MM.1S (cell line): ENCODE data around the gene CIB2.

ENCODE experiments used
- EZH2phosphoT487 ChIP-seq: fragments of 300-600 bp; sonication (generic); IDR thresholded peaks from 2 replicates; pipeline ENCODE4 v1.6.1; 2018; ENCODE audit warnings: antibody characterized with exemption, low read length
- TF ChIP-seq, protein P1 (sequence below): fragments of 300-600 bp; sonication (generic); IDR thresholded peaks from 2 replicates; pipeline ENCODE4 v1.5.1; 2016; ENCODE audit warnings: antibody characterized with exemption, low read length, mixed read lengths

DNA sequence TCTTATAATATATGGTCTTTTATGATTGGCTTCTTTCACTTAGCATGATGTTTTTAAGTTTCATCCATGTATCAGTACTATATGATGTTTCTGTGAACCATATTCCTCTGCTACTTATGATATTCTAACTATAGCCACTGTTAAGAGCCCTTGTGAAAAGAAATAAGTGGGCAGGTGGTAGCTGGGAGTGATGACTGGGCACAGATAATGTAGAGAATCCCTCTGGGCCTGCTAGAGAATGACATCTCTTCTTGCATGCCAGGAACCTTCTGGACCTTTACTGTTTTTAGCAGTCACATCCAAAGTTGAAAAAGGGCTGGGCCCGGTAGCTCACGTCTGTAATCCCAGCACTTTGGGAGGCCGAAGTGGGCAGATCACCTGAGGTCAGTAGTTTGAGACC, 28.1 kb upstream of the CIB2 start:
- TF ChIP-seq, protein P1, sequence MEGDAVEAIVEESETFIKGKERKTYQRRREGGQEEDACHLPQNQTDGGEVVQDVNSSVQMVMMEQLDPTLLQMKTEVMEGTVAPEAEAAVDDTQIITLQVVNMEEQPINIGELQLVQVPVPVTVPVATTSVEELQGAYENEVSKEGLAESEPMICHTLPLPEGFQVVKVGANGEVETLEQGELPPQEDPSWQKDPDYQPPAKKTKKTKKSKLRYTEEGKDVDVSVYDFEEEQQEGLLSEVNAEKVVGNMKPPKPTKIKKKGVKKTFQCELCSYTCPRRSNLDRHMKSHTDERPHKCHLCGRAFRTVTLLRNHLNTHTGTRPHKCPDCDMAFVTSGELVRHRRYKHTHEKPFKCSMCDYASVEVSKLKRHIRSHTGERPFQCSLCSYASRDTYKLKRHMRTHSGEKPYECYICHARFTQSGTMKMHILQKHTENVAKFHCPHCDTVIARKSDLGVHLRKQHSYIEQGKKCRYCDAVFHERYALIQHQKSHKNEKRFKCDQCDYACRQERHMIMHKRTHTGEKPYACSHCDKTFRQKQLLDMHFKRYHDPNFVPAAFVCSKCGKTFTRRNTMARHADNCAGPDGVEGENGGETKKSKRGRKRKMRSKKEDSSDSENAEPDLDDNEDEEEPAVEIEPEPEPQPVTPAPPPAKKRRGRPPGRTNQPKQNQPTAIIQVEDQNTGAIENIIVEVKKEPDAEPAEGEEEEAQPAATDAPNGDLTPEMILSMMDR, result no peak
- TF ChIP-seq EZH2phosphoT487, result no peak
